HEK293 (cell line): ENCODE results near the gene ANKRD44.

Source experiments
- CTCF ChIA-PET: fragments of 350-600 bp; formaldehyde crosslinking; extraction: SDS; loops from one replicate; lab custom pipeline; 2021; ENCODE audit warnings: antibody characterized with exemption; lab: Yijun Ruan, JAX
- POLR2A ChIA-PET: fragments of 300-600 bp; formaldehyde crosslinking; extraction: SDS; loops from one replicate; lab custom pipeline; 2020; ENCODE audit warnings: antibody characterized with exemption, inconsistent platforms; lab: Yijun Ruan, JAX
- H3K27ac ChIP-seq: fragments of 200-500 bp; sonication (Bioruptor generic); 2 replicates; pipeline ENCODE4 v1.5.1; 2014; ENCODE audit warnings: low read depth, low read length, control low read depth, inconsistent platforms; ENCODE audit errors: extremely low read depth
- H3K36me3 ChIP-seq, 2 experiments: fragments of 200-500 bp in 1 of 2; sonication (Bioruptor generic) in 1 of 2; 1 replicate in 1 of 2; 2 replicates in 1 of 2; pipeline ENCODE4 v1.5.1; 2014 to 2017; ENCODE audit warnings: inconsistent platforms in 2 of 2, low read length in 2 of 2; ENCODE audit not compliant: control insufficient read depth in 2 of 2, insufficient read depth in 1 of 2
- H3K4me1 ChIP-seq: fragments of 200-500 bp; sonication (Bioruptor generic); 2 replicates; pipeline ENCODE4 v1.5.1; 2014; ENCODE audit warnings: mild to moderate bottlenecking, low read length, inconsistent platforms; ENCODE audit not compliant: control insufficient read depth, insufficient read depth
- H3K4me3 ChIP-seq: 2 replicates; pipeline ENCODE4 v1.5.1; 2011; ENCODE audit warnings: low read depth, mild to moderate bottlenecking, control low read depth, low read length, moderate library complexity
- H3K9me3 ChIP-seq: fragments of 200-500 bp; sonication (Bioruptor generic); 2 replicates; pipeline ENCODE4 v1.5.1; 2014; ENCODE audit warnings: low read depth, low read length, inconsistent platforms; ENCODE audit not compliant: control insufficient read depth, insufficient read depth
- ATF2 ChIP-seq: fragments of 450-650 bp; formaldehyde crosslinking; IDR thresholded peaks from 2 replicates; pipeline ENCODE4 v1.5.1; 2016; ENCODE audit warnings: missing biosample characterization, missing genetic modification characterization, low read depth
- CTCF ChIP-seq: fragments of 450-650 bp; formaldehyde crosslinking; IDR thresholded peaks from 2 replicates; pipeline ENCODE4 v1.5.1; 2016; ENCODE audit warnings: missing biosample characterization, missing genetic modification characterization
- HOXC10 ChIP-seq: sonication (generic); formaldehyde crosslinking; IDR thresholded peaks from 2 replicates; pipeline ENCODE4 v1.8.1; 2023; ENCODE audit warnings: mild to moderate bottlenecking, missing genetic modification reagents
- KLF17 ChIP-seq: fragments of 450-650 bp; formaldehyde crosslinking; IDR thresholded peaks from 2 replicates; pipeline ENCODE4 v1.5.1; 2016; ENCODE audit warnings: missing biosample characterization, missing genetic modification characterization
- KLF8 ChIP-seq: fragments of 450-650 bp; formaldehyde crosslinking; IDR thresholded peaks from 2 replicates; pipeline ENCODE4 v1.5.1; 2016; ENCODE audit warnings: missing biosample characterization, missing genetic modification characterization
- KLF9 ChIP-seq: fragments of 450-650 bp; formaldehyde crosslinking; IDR thresholded peaks from 2 replicates; pipeline ENCODE4 v1.5.1; 2016; ENCODE audit warnings: missing biosample characterization, missing genetic modification characterization, low read depth
- SCRT2 ChIP-seq: fragments of 450-650 bp; formaldehyde crosslinking; IDR thresholded peaks from 2 replicates; pipeline ENCODE4 v1.5.1; 2016; ENCODE audit warnings: missing biosample characterization, missing genetic modification characterization
- ZBTB1 ChIP-seq: fragments of 450-650 bp; formaldehyde crosslinking; IDR thresholded peaks from 2 replicates; pipeline ENCODE4 v1.5.1; 2016; ENCODE audit warnings: missing biosample characterization, missing genetic modification characterization
- ZBTB20 ChIP-seq: fragments of 450-650 bp; formaldehyde crosslinking; IDR thresholded peaks from 2 replicates; pipeline ENCODE4 v1.5.1; 2016; ENCODE audit warnings: missing biosample characterization, missing genetic modification characterization
- ZBTB26 ChIP-seq: fragments of 450-650 bp; formaldehyde crosslinking; optimal IDR thresholded peaks from 2 replicates; pipeline ENCODE3; 2016; ENCODE audit warnings: missing biosample characterization, mild to moderate bottlenecking, missing genetic modification characterization
- ZEB2 ChIP-seq: fragments of 450-650 bp; formaldehyde crosslinking; IDR thresholded peaks from 2 replicates; pipeline ENCODE4 v1.5.1; 2016; ENCODE audit warnings: missing biosample characterization, missing genetic modification characterization
- ZNF169 ChIP-seq: fragments of 450-650 bp; formaldehyde crosslinking; IDR thresholded peaks from 2 replicates; pipeline ENCODE4 v1.5.1; 2016; ENCODE audit warnings: missing biosample characterization, missing genetic modification characterization
- ZNF214 ChIP-seq: fragments of 450-650 bp; formaldehyde crosslinking; IDR thresholded peaks from 2 replicates; pipeline ENCODE4 v1.5.1; 2017; ENCODE audit warnings: missing biosample characterization, mild to moderate bottlenecking, missing genetic modification characterization, borderline replicate concordance
- ZNF223 ChIP-seq: fragments of 450-650 bp; formaldehyde crosslinking; IDR thresholded peaks from 2 replicates; pipeline ENCODE4 v1.5.1; 2016; ENCODE audit warnings: missing biosample characterization, missing genetic modification characterization
- ZNF248 ChIP-seq: fragments of 450-650 bp; formaldehyde crosslinking; IDR thresholded peaks from 2 replicates; pipeline ENCODE4 v1.5.1; 2017; ENCODE audit warnings: missing biosample characterization, missing genetic modification characterization
- ZNF274 ChIP-seq, 2 experiments: fragments of 200-500 bp in 1 of 2; fragments of 450-650 bp in 1 of 2; sonication (Bioruptor generic) in 1 of 2; formaldehyde crosslinking in 1 of 2; IDR thresholded peaks; 2 replicates each; pipeline versions ENCODE4 v1.5.1 to v1.6.1; 2014 to 2016; ENCODE audit warnings: borderline replicate concordance in 1 of 2, inconsistent platforms in 1 of 2, low read length in 1 of 2, missing biosample characterization in 1 of 2, missing genetic modification characterization in 1 of 2
- ZNF324 ChIP-seq: fragments of 450-650 bp; formaldehyde crosslinking; IDR thresholded peaks from 2 replicates; pipeline ENCODE4 v1.5.1; 2016; ENCODE audit warnings: missing biosample characterization, missing genetic modification characterization
- ZNF350 ChIP-seq: fragments of 450-650 bp; formaldehyde crosslinking; IDR thresholded peaks from 2 replicates; pipeline ENCODE4 v1.5.0; 2017; ENCODE audit warnings: missing biosample characterization, mild to moderate bottlenecking, missing genetic modification characterization
- ZNF394 ChIP-seq: fragments of 450-650 bp; formaldehyde crosslinking; IDR thresholded peaks from 2 replicates; pipeline ENCODE4 v1.5.1; 2016; ENCODE audit warnings: missing biosample characterization, missing genetic modification characterization, mild to moderate bottlenecking, moderate library complexity, borderline replicate concordance
- ZNF529 ChIP-seq: fragments of 450-650 bp; formaldehyde crosslinking; IDR thresholded peaks from 2 replicates; pipeline ENCODE4 v1.5.1; 2017; ENCODE audit warnings: missing genetic modification characterization, missing biosample characterization; ENCODE audit not compliant: insufficient replicate concordance
- ZNF548 ChIP-seq: fragments of 450-650 bp; formaldehyde crosslinking; IDR thresholded peaks from 2 replicates; pipeline ENCODE4 v1.5.1; 2016; ENCODE audit warnings: missing biosample characterization, missing genetic modification characterization
- ZNF610 ChIP-seq: fragments of 450-650 bp; formaldehyde crosslinking; IDR thresholded peaks from 2 replicates; pipeline ENCODE4 v1.5.1; 2016; ENCODE audit warnings: missing biosample characterization, missing genetic modification characterization, borderline replicate concordance
- ZNF629 ChIP-seq: fragments of 450-650 bp; formaldehyde crosslinking; IDR thresholded peaks from 2 replicates; pipeline ENCODE4 v1.5.1; 2017; ENCODE audit warnings: missing biosample characterization, missing genetic modification characterization
- ZNF692 ChIP-seq: fragments of 450-650 bp; formaldehyde crosslinking; IDR thresholded peaks from 2 replicates; pipeline ENCODE4 v1.5.1; 2016; ENCODE audit warnings: missing biosample characterization, missing genetic modification characterization
- ZNF701 ChIP-seq: fragments of 450-650 bp; formaldehyde crosslinking; IDR thresholded peaks from 2 replicates; pipeline ENCODE4 v1.5.1; 2016; ENCODE audit warnings: missing biosample characterization, missing genetic modification characterization
- ZNF76 ChIP-seq: fragments of 450-650 bp; formaldehyde crosslinking; IDR thresholded peaks from 2 replicates; pipeline ENCODE4; 2016; ENCODE audit warnings: low read depth, missing biosample characterization, missing genetic modification characterization, borderline replicate concordance
- ZSCAN23 ChIP-seq: fragments of 450-650 bp; formaldehyde crosslinking; IDR thresholded peaks from 2 replicates; pipeline ENCODE4 v1.5.1; 2016; ENCODE audit warnings: missing biosample characterization, missing genetic modification characterization

ANKRD44 gene

GRCh38 chr2:197134206-197134605, 176.4 kb downstream of the ANKRD44 start:
- TF ChIP-seq SCRT2 (tag by site-specific recombination) (no peak), ZNF692 (no peak), ZNF169 (no peak), ZNF610 (tag by site-specific recombination) (no peak), CTCF (tag by site-specific recombination) (no peak), ATF2 (tag by site-specific recombination) (no peak), KLF17 (tag by site-specific recombination) (no peak)
- ChIA-PET CTCF (interaction anchor here (0.5 to 4.1 kb wide), 6 partner anchors 11 to 1397 kb away, joined by 3 to 19 read pairs (median 4); no protein-coding TSS in a partner anchor), POLR2A (no interaction called here)
- no peaks in the 10 kb centered on the region for H3K36me3 ChIP-seq
- no peaks in the 10 kb centered on the region; the same call in 1 of the 2 replicates for H3K4me1 ChIP-seq
- H3K4me3 ChIP-seq: no peak overlapping the region
- H3K27ac ChIP-seq: no peak overlapping the region
- H3K9me3 ChIP-seq: no peaks in the 10 kb centered on the region

GRCh38 chr2:197131558-197131855, 179.1 kb downstream of the ANKRD44 start:
- H3K4me1 ChIP-seq: no peaks in the 10 kb centered on the region; the same call in 1 of the 2 replicates

GRCh38 chr2:197130318-197130717, 180.3 kb downstream of the ANKRD44 start:
- ChIA-PET CTCF (no interaction called here), POLR2A (no interaction called here)
- Histone ChIP-seq H3K27ac (no peak overlapping the region), H3K4me3 (no peak overlapping the region), H3K9me3 (no peaks in the 10 kb centered on the region), H3K36me3 (no peaks in the 10 kb centered on the region), H3K4me1 (no peaks in the 10 kb centered on the region; the same call in 1 of the 2 replicates)
- TF ChIP-seq ZNF701 (tag by site-specific recombination) (no peak), ZNF529 (tag by site-specific recombination) (no peak), ZNF214 (tag by site-specific recombination) (no peak), ZNF692 (no peak), ZNF76 (no peak), ZNF394 (tag by site-specific recombination) (no peak), ZNF350 (tag by site-specific recombination) (no peak), ZNF629 (no peak), ZSCAN23 (tag by site-specific recombination) (no peak), ZNF324 (tag by site-specific recombination) (no peak), ZEB2 (no peak)

More at GRCh38 chr2:197131558-197131855, 179.1 kb downstream of the ANKRD44 start:
- CTCF ChIA-PET: interaction anchor here (1.3 to 1.6 kb wide), 3 partner anchors 18 to 60 kb away, joined by 3 to 5 read pairs (median 3); no protein-coding TSS in a partner anchor
- no peaks in the 10 kb centered on the region for H3K9me3 ChIP-seq
- no peaks in the 10 kb centered on the region for H3K36me3 ChIP-seq
- POLR2A ChIA-PET: no interaction called here
- H3K4me3 ChIP-seq: no peak overlapping the region
- no peak overlapping the region for H3K27ac ChIP-seq
- TF ChIP-seq KLF8 (tag by site-specific recombination) (no peak), ZNF223 (tag by site-specific recombination) (no peak), HOXC10 (no peak), SCRT2 (tag by site-specific recombination) (no peak), KLF9 (tag by site-specific recombination) (no peak), ZBTB26 (no peak), ZNF548 (tag by site-specific recombination) (no peak), ZBTB1 (tag by site-specific recombination) (no peak), ZBTB20 (no peak), ZNF248 (tag by site-specific recombination) (no peak), ZNF274 (IDR thresholded peaks at IDR 0.05; ENCODE audit: low read length) (no peak), ZNF274 (tag by site-specific recombination; IDR thresholded peaks at IDR 0.05; ENCODE audit: borderline replicate concordance) (no peak)
- TF ChIP-seq, all 188 proteins: peak for 0
